ENCODE results near the gene MTOR. TPM values are rescaled to one million over a fixed set of nuclear protein-coding genes. Genes with fewer than 3 reads are reported as not detected.

MTOR gene
- total RNA-seq, 4 donors from 2014 or later = 32.8 to 66.8 (median 48.2) TPM

DNA sequence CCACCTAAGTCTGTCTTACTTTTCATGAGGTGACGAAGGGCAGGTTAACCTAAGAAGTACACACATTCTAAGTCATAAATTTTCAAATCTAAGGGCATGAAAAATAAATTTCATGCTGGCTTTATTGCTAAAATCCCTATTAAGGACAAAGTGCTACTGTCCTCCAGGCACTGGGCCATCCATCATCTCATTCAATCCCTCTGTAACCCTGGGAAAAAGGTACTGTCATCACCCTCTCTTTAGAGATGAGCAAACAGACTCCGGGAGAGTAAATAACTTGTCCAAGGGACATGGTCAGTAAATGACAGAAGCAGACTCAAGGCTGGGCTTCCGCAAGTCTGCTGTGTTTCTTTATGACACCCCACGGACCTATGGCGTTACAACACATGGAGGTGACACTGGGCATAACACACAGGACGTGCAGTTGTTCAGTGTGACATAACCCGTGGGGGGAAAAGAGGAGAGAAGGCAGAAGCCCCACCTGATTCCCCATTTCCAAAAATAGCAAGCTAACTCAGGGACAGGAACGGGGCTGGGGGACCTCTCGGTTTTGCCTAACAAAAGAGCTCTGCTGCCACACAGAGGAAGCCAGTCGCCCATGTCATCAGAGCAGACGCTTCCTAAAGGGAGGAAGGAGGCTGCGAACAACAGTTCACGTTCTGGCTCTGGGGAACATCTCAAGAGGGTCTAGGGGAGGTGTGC lies 190.0 kb downstream of the MTOR start:
- H3K36me3 ChIP-seq = peaks cover 0 to 95% (median 0%) of the 10 kb centered on the region in 3 donors
- no peaks in the 10 kb centered on the region for H3K4me1 ChIP-seq
- DNase-seq = peak in 2 of 3 donors; percentile 10 to 26
- TF ChIP-seq POLR2A (IDR thresholded peaks at IDR 0.05) = no peak
- TF ChIP-seq, protein P1, sequence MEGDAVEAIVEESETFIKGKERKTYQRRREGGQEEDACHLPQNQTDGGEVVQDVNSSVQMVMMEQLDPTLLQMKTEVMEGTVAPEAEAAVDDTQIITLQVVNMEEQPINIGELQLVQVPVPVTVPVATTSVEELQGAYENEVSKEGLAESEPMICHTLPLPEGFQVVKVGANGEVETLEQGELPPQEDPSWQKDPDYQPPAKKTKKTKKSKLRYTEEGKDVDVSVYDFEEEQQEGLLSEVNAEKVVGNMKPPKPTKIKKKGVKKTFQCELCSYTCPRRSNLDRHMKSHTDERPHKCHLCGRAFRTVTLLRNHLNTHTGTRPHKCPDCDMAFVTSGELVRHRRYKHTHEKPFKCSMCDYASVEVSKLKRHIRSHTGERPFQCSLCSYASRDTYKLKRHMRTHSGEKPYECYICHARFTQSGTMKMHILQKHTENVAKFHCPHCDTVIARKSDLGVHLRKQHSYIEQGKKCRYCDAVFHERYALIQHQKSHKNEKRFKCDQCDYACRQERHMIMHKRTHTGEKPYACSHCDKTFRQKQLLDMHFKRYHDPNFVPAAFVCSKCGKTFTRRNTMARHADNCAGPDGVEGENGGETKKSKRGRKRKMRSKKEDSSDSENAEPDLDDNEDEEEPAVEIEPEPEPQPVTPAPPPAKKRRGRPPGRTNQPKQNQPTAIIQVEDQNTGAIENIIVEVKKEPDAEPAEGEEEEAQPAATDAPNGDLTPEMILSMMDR (IDR thresholded peaks at IDR 0.05) = no peak
- no peaks in the 10 kb centered on the region for H3K27me3 ChIP-seq
- H3K27ac ChIP-seq = no peak overlapping the region
- no peaks in the 10 kb centered on the region for H3K9me3 ChIP-seq
- H3K4me3 ChIP-seq = no peak overlapping the region

DNA sequence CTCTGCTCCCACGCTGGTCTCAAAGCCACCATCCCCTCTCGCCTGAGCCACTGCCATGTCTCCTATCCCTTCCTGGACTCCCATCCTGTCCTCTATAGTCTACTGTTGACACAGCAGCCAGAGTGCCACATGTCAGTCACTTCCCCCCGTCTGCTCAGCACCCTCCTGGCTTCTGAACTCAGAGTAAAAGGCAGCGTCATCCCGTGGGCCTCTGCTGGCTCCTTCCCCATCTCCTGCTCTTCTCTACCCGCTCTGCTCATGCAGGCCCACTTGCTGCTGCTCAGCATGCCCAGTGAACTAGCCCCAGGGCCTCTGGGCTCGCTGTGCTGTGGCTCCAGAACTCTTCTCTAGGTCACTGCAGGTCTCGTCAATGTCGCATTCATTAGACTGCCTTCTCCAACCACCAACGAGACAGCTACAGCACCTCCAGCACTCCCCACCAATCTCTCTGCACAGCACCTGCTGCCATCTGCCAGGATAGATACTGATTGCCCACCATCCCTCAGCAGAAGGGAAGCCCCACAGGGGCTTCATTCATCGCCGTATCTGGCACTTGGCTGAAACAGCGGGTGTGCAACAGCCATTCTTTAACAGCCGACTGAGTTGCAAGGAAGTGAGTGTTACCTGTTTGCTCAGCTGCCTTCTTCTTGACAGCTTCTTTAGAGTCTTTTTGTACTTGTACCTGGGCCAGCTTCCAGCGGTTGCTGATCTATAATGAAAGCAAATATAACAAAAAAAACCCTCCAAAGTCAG lies 190.7 kb downstream of the MTOR start:
- Histone ChIP-seq H3K27me3 (no peaks in the 10 kb centered on the region), H3K27ac (no peak overlapping the region), H3K9me3 (no peaks in the 10 kb centered on the region), H3K4me3 (no peak overlapping the region), H3K4me1 (no peaks in the 10 kb centered on the region), H3K36me3 (peaks cover 0 to 95% (median 0%) of the 10 kb centered on the region in 3 donors)
- peak in 2 of 3 donors; percentile 14 to 21 for DNase-seq
- no peak for TF ChIP-seq POLR2A (IDR thresholded peaks at IDR 0.05)
- TF ChIP-seq, protein P1 (IDR thresholded peaks at IDR 0.05) = no peak

DNA sequence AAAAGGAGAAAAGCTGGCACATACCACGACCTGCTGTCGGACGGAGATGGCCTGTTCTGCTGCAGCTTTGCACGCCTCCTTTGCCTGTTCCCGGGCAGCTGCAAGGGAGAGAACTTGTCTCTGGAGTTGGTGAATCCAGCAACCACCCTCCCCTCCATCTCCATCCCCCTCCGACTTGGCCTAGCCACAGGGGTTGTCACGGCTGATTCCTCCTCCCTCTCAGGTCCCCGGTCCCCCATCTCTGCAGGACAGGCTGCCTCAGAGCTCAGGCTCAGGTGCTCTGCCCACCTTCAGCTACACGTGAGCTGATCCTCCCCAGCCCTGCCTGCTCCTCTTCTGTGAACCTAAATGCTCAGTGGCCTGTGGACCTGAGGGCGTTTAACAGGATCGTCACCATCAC lies 191.5 kb downstream of the MTOR start:
- Histone ChIP-seq H3K9me3 (no peaks in the 10 kb centered on the region), H3K36me3 (peaks cover 0 to 95% (median 0%) of the 10 kb centered on the region in 3 donors), H3K27me3 (no peaks in the 10 kb centered on the region), H3K27ac (no peak overlapping the region), H3K4me3 (no peak overlapping the region), H3K4me1 (no peaks in the 10 kb centered on the region)
- TF ChIP-seq, protein P1 (IDR thresholded peaks at IDR 0.05) = no peak
- TF ChIP-seq POLR2A (IDR thresholded peaks at IDR 0.05) = no peak
- peak in 1 of 3 donors; percentile 24 for DNase-seq

DNA sequence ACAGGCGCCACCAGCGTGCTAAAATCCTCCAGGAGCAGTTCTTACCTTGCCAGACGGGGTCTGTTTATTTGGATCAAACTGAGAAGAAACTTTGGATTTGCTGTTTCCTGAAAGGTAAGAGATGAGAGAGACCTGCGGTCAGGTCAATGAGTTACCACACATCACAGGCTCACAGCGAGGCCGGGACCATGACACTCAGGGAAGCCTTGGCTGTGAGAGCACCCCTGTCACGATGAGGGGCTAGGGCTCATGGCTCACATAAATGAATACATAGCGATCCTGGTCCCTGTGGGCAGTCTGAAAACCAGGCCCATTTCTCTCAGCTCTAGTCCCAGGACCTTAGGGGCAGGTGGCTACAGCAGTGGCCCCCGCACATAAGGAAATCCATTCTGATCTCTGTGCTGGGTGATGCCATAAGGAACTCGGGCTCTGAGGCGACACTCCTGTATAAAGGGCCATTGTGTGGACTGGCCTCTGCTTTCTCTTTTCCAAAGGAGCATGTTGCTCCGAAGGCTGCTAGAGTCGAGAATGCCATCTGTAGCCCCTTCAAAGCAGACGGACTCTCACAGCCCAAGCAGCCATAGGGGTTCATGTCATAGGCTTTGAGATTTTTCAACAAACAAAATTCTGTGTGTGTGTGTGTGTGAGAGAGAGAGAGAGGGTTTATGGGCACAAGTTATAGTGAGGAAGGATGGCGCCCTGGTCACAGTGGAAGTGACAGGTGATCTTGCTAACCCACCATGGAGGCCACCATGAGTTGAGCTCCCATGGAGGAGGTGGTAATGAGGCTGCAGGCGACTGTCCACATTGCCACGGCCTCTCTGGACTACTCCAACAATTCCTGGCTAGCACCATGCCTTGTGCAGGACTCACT lies 193.5 kb downstream of the MTOR start:
- H3K9me3 ChIP-seq = no peaks in the 10 kb centered on the region
- H3K27ac ChIP-seq = no peak overlapping the region
- H3K4me1 ChIP-seq = no peaks in the 10 kb centered on the region
- H3K36me3 ChIP-seq = peaks cover 0 to 88% (median 0%) of the 10 kb centered on the region in 3 donors
- no peaks in the 10 kb centered on the region for H3K27me3 ChIP-seq
- H3K4me3 ChIP-seq = no peak overlapping the region
- TF ChIP-seq POLR2A (IDR thresholded peaks at IDR 0.05) = no peak
- DNase-seq = peak in 1 of 3 donors; percentile 27

DNA sequence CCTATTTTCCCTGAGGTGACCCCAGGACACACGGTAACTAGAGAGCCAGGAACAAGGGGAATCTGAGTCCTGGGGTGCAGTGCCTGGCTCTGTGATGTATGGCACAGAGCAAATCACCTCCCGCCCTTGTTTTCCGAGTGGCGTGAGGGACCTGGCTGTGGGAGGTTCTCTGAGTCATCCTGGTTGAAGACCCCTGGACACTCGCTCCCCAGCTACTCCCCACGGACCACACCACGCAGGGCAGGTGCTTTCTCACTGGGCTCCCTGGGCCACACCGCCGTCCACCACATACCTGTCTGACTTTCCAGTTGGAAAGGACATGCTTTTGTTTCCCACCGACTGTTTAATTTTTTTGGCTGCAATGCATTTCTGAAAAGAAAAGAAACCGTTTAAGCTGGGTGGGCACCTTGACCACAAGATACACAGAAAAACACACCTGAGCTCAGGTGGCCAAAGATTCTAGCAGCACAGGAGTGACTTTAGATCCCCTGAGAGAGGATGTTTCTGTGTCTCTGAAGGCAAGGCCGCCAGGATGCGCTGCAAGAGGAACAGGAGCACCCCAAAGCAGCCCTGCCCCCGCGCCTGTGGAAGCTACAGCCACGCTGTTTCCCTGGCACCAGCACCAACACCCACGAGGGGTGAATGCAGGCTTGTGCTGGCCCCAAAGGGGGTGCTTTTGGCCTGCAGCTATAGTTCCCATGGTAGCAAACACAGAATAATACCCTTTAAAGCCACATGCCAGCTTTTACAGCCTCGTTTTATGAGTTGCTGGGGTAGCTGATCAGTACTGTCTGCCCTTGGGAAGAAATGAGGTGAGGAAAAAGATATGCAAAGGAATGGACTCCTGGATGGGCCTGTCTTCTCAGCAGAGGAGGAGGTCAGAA lies 194.4 kb downstream of the MTOR start:
- no peak for TF ChIP-seq POLR2A (IDR thresholded peaks at IDR 0.05)
- TF ChIP-seq, protein P1 (IDR thresholded peaks at IDR 0.05) = no peak
- H3K36me3 ChIP-seq = peaks cover 0 to 86% (median 0%) of the 10 kb centered on the region in 3 donors

More for the DNA sequence above, 194.4 kb downstream of the MTOR start:
- DNase-seq = peak in 1 of 3 donors; percentile 34
- Histone ChIP-seq H3K27ac (no peak overlapping the region), H3K4me3 (no peak overlapping the region), H3K9me3 (no peaks in the 10 kb centered on the region), H3K4me1 (no peaks in the 10 kb centered on the region), H3K27me3 (no peaks in the 10 kb centered on the region)
